GM10847 (cell line): ENCODE data around the gene BLTP2.

ENCODE experiments used
- POLR2A ChIP-seq: IDR thresholded peaks from 2 replicates; pipeline ENCODE4 v1.6.1; 2011; ENCODE audit not compliant: insufficient read length; ENCODE audit errors: extremely low read depth

The BLTP2 gene

GRCh38 chr17:28657756-28658155 is 12.8 kb upstream of the BLTP2 start:
- no peak for TF ChIP-seq POLR2A

GRCh38 chr17:28655160-28655559 is 10.2 kb upstream of the BLTP2 start:
- TF ChIP-seq POLR2A: no peak

- TF ChIP-seq POLR2A: no peak
Measured at GRCh38 chr17:28648698-28649097, 3.7 kb upstream of the BLTP2 start.

GRCh38 chr17:28646039-28646754 is 1.2 kb upstream of the BLTP2 start:
- TF ChIP-seq POLR2A: no peak

- no peak for TF ChIP-seq POLR2A
Measured at GRCh38 chr17:28645576-28645939, 600 bp upstream of the BLTP2 start.

GRCh38 chr17:28643983-28644786 is 773 bp downstream of the BLTP2 start:
- no peak for TF ChIP-seq POLR2A

GRCh38 chr17:28641579-28641978 is 3.4 kb downstream of the BLTP2 start:
- no peak for TF ChIP-seq POLR2A

- no peak for TF ChIP-seq POLR2A
Measured at GRCh38 chr17:28635506-28635905, 9.5 kb downstream of the BLTP2 start.

- no peak for TF ChIP-seq POLR2A
Measured at GRCh38 chr17:28634206-28634865, 10.6 kb downstream of the BLTP2 start.

GRCh38 chr17:28626818-28627217 is 18.1 kb downstream of the BLTP2 start:
- TF ChIP-seq POLR2A: no peak

GRCh38 chr17:28624148-28624547 is 20.8 kb downstream of the BLTP2 start:
- no peak for TF ChIP-seq POLR2A

- TF ChIP-seq POLR2A: no peak
Measured at GRCh38 chr17:28623696-28624095, 21.3 kb downstream of the BLTP2 start.

- no peak for TF ChIP-seq POLR2A
Measured at GRCh38 chr17:28622186-28622585, 22.8 kb downstream of the BLTP2 start.

- TF ChIP-seq POLR2A: no peak
Measured at GRCh38 chr17:28620010-28620409, 24.9 kb downstream of the BLTP2 start.

GRCh38 chr17:28618464-28618863 is 26.5 kb downstream of the BLTP2 start:
- TF ChIP-seq POLR2A: no peak

- no peak for TF ChIP-seq POLR2A
Measured at GRCh38 chr17:28616281-28616680, 28.7 kb downstream of the BLTP2 start.
